ENCODE results near the gene EPB41. TPM values are rescaled to one million over a fixed set of nuclear protein-coding genes. Genes with fewer than 3 reads are reported as not detected.
A peak's percentile ranks its signal among the peaks of the same experiment; 100 is the strongest.

EPB41 gene
- total RNA-seq, 1 donor from 2014 or later: 82.9 TPM

DNA sequence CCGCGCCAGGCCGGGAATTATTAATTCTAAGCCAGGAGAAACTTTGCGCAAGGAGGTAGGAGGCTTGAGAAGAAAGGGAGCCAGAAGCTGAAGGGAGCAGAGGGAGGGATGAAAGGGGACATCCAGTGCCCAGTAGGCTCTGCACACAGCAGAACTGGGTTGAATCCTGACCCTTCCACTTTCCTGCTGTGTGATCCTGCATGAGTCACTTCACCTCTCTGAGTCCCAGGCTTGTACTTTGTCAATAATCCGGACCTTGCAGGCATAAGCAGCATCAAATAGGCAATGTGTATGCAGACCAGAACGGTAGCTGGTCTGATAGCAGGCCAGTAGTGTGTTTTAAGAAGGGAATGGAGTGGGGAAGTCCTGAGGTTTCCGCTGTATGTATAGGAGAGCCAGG is 25.5 kb upstream of the EPB41 start:
- no peak overlapping the region for H3K27ac Mint-ChIP-seq
- H3K27me3 Mint-ChIP-seq: peaks cover 17% of the 10 kb centered on the region
- H3K36me3 Mint-ChIP-seq: no peaks in the 10 kb centered on the region
- peak overlapping the region; percentile 57 for H3K4me3 Mint-ChIP-seq
- H3K4me1 Mint-ChIP-seq (ENCODE audit: unreplicated experiment): peaks cover 21% of the 10 kb centered on the region
- no peak for DNase-seq (ENCODE audit: extremely low spot score, unreplicated experiment)
- TF ChIP-seq, protein P1, sequence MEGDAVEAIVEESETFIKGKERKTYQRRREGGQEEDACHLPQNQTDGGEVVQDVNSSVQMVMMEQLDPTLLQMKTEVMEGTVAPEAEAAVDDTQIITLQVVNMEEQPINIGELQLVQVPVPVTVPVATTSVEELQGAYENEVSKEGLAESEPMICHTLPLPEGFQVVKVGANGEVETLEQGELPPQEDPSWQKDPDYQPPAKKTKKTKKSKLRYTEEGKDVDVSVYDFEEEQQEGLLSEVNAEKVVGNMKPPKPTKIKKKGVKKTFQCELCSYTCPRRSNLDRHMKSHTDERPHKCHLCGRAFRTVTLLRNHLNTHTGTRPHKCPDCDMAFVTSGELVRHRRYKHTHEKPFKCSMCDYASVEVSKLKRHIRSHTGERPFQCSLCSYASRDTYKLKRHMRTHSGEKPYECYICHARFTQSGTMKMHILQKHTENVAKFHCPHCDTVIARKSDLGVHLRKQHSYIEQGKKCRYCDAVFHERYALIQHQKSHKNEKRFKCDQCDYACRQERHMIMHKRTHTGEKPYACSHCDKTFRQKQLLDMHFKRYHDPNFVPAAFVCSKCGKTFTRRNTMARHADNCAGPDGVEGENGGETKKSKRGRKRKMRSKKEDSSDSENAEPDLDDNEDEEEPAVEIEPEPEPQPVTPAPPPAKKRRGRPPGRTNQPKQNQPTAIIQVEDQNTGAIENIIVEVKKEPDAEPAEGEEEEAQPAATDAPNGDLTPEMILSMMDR (conservative IDR thresholded peaks at IDR 0.05): no peak
- H3K9me3 Mint-ChIP-seq: no peaks in the 10 kb centered on the region

DNA sequence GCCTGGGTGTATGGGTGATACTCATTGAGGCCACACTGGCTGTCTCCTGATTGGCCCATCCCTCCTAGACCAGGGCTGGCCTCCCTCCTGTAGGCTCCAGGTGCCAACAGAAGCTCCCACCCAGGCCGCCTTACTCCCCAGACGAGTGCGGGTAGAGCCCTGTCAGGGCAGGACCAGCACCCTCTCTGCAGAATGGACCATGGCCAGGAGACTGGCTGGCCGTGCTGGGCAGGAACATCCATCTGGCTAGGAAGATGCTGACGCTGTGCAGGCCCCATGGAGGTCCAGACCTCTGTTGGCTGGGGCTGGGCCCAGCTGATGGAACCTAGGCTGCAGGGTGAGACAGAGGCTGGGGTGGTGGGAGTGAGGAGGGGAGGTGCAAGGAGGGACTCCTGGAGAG is 25.0 kb upstream of the EPB41 start:
- Mint-ChIP-seq H3K36me3 (no peaks in the 10 kb centered on the region), H3K4me3 (no peak overlapping the region), H3K9me3 (no peaks in the 10 kb centered on the region), H3K4me1 (ENCODE audit: unreplicated experiment) (peaks cover 21% of the 10 kb centered on the region), H3K27ac (no peak overlapping the region), H3K27me3 (peaks cover 17% of the 10 kb centered on the region)
- TF ChIP-seq, protein P1 (conservative IDR thresholded peaks at IDR 0.05): no peak
- no peak for DNase-seq (ENCODE audit: extremely low spot score, unreplicated experiment)

DNA sequence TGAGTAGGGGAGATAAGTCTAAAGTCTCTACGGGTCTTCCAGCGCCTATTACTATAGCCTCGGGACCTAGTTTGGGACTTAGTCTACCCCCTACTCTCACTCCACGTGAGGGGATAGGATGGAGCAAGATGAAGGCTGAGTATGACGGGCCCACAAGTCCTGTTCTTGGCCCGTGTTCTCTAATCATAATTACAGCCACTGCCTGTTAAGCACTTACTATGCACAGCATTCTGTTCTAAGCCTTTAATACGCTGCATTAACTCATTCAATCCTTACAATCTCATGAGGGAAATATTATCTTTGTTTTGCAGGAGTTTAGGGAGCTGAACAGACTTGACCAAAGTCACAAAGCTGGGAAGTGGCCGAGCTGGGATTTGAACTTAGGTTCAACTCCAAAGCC is 23.9 kb upstream of the EPB41 start:
- H3K9me3 Mint-ChIP-seq: no peaks in the 10 kb centered on the region
- peaks cover 19% of the 10 kb centered on the region for H3K4me1 Mint-ChIP-seq (ENCODE audit: unreplicated experiment)
- peaks cover 14% of the 10 kb centered on the region for H3K27me3 Mint-ChIP-seq
- DNase-seq (ENCODE audit: extremely low spot score, unreplicated experiment): no peak
- no peak overlapping the region for H3K4me3 Mint-ChIP-seq
- no peak overlapping the region for H3K27ac Mint-ChIP-seq
- no peaks in the 10 kb centered on the region for H3K36me3 Mint-ChIP-seq
- TF ChIP-seq, protein P1 (conservative IDR thresholded peaks at IDR 0.05): no peak

DNA sequence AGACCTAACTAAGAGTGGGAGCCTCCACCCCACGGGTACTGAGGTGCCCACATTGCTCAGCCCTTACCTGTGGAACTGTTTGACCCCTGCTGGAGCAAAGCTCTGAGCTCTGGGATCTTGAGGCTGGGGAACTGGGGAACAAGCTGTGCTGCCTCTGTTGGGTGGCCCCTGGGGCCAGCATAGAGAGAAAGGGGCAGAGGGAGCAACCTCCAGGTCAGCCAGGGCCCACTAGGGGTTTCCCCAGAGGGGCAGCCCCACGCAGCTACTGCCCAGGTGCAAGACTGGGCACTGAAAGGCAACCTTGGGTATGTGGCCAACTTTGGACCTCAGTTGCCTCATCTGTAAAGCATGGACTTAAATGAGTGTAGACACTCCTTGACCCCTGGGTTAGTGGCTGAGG is 23.5 kb upstream of the EPB41 start:
- Mint-ChIP-seq H3K27ac (no peak overlapping the region), H3K4me3 (no peak overlapping the region), H3K9me3 (no peaks in the 10 kb centered on the region), H3K36me3 (no peaks in the 10 kb centered on the region), H3K4me1 (ENCODE audit: unreplicated experiment) (peaks cover 19% of the 10 kb centered on the region), H3K27me3 (peaks cover 14% of the 10 kb centered on the region)
- no peak for DNase-seq (ENCODE audit: extremely low spot score, unreplicated experiment)
- TF ChIP-seq, protein P1 (conservative IDR thresholded peaks at IDR 0.05): no peak

DNA sequence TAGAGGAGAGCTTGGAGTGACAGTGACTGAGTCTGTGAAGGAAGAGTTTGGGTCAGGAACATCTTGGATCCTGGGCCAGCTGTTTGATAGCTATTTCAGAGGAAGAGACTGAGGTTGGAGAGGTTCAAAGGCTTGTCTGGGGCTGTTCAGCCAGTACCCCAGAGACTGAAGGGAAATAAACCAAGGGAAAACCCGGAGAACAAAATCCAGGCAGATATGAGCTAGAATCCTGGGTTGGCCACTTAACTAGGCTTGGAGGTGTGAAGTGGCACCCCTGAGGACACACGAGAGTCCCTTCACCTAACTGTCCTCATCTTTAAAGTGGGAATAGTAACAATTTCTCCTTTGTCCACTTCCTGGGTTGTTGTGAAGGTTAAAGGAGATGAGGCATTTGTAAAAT is 23.1 kb upstream of the EPB41 start:
- DNase-seq (ENCODE audit: extremely low spot score, unreplicated experiment): no peak
- no peak overlapping the region for H3K27ac Mint-ChIP-seq
- TF ChIP-seq, protein P1 (conservative IDR thresholded peaks at IDR 0.05): no peak
- no peaks in the 10 kb centered on the region for H3K9me3 Mint-ChIP-seq
- H3K4me1 Mint-ChIP-seq (ENCODE audit: unreplicated experiment): peaks cover 20% of the 10 kb centered on the region
- H3K36me3 Mint-ChIP-seq: no peaks in the 10 kb centered on the region
- H3K27me3 Mint-ChIP-seq: peaks cover 10% of the 10 kb centered on the region
- no peak overlapping the region for H3K4me3 Mint-ChIP-seq
